GM19455 (cell line): ENCODE measurements around the gene CELSR3.

Source experiments
- ATAC-seq: cut with Tn5 transposase; IDR thresholded peaks from one replicate; pipeline ENCODE4 v1.9.1; 2021; ENCODE audit not compliant: unreplicated experiment

The CELSR3 gene

DNA sequence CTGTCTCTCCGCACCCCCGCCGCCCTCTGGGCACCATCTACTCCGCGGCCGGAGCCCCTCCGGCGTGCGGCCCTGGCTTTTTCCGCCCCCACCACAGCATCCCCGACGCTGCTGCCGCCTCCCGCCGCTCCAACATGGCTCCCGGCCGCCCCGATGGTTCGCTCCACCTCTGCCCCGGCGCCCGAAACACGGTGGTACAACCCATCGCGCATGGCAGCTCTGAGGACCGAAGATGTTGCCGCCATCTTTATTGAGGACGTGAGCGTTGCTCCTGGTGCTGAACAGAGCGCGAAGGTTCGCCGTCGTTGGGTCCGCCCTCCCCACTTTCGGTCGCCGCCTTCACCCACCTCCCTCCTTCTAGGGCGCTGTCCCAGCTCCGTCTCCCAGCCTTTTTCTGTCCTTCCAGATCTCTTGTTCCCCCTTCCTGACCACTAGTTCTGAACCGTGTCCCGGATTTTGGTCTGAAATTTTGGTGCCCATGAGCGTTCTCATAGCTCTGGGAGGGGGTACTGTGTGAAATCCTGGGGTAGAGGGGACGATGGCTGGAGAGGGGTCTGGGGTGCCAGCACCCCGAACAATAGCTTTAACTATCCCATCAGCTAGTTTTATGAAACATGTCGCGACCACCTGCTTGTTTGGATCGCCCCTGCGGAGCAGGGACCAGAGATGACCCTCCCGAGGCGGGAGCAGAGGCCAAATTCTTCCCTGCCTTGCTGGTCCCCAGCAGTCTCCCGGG lies at the start of gene CELSR3:
Gene CELSR3 (minus strand): TSS at position 134 of the 736 bp plus-strand sequence. CDS start 252 bp downstream, outside the sequence.
- no peak for ATAC-seq

DNA sequence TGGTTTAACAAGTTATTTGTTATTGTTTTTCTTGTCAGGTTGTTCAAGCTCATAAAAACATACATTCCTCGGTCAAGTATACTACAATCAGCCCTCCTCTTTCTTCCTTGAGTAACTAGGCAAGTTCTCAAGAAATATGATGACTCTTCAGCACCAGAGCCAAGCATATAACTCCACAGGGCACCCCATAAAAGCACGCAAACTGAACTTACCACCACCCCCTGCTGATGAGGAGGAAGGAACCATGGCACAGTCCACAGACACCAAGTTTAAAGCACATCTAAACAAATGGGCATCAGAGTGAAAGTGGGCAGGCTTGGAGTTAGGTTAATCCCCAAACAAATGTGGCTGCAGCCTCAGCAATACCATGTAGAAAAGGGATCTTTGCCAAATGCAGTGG lies 49.0 kb upstream of the CELSR3 start:
- no peak for ATAC-seq

- ATAC-seq = no peak
Measured at GRCh38 chr3:48709051-48709461, 46.4 kb upstream of the CELSR3 start.

DNA sequence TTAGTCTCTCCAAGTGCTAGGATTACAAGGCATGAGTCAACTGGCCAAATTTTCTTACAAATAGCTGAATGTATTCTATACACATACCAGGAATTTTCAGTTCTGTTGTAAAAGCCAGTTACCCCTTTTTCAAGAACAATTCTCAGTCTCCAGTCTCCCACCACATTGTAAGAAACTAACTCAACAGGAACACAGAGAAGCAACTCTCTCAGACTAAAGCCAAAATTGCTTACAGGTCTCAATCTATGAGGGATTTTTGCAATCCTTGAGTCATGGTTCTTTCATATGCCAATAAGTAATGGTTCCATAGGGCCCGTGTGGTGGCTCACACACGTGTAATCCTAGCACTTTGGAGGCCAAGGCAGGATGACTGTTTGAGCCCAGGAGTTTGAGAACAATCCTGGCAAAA lies 45.8 kb upstream of the CELSR3 start:
- ATAC-seq = no peak

GRCh38 chr3:48707157-48707556 lies 44.5 kb upstream of the CELSR3 start:
- no peak for ATAC-seq

GRCh38 chr3:48702320-48702920 lies 39.7 kb upstream of the CELSR3 start:
- no peak for ATAC-seq

GRCh38 chr3:48700731-48701405 lies 38.2 kb upstream of the CELSR3 start:
- no peak for ATAC-seq

DNA sequence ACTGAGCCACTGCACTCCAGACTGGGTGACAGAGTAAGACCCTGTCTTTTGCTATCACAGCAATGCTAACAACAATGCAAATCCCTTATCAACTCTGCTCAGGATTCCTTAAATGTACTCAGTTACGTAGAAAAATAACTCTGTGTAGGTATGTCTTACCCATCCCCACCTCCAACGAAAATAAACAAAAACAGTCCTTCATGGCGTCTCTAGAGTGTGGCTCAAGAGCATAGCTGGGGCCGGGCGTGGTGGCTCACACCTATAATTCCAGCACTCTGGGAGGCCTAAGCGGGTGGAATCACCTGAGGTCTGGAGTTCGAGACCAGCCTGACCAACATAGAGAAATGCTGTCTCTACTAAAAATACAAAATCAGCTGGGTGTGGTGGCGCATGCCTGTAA lies 36.2 kb upstream of the CELSR3 start:
- no peak for ATAC-seq

- ATAC-seq = no peak
Measured at GRCh38 chr3:48697952-48698351, 35.3 kb upstream of the CELSR3 start.

GRCh38 chr3:48696601-48697000 lies 33.9 kb upstream of the CELSR3 start:
- no peak for ATAC-seq

- ATAC-seq = no peak
Measured at GRCh38 chr3:48696156-48696555, 33.5 kb upstream of the CELSR3 start.

DNA sequence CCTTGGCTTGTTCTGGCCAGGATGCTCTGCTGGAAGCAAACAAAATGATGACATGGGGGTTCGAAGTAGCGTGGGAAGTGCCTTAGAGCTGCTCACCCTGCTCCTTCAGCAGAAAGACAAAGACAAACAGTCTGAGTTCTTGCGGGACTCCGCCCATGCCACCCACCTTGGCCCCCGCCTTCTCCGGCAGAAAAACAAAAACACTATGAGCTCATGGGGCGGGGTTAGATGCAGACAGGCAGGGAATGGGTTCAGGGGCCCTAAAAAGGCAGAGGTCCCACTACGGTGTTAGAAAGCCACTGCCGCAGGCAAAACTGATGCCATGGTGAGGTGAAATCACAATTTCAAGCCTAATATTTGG lies 32.7 kb upstream of the CELSR3 start:
- no peak for ATAC-seq

- no peak for ATAC-seq
Measured at GRCh38 chr3:48694610-48695392, 32.1 kb upstream of the CELSR3 start.

DNA sequence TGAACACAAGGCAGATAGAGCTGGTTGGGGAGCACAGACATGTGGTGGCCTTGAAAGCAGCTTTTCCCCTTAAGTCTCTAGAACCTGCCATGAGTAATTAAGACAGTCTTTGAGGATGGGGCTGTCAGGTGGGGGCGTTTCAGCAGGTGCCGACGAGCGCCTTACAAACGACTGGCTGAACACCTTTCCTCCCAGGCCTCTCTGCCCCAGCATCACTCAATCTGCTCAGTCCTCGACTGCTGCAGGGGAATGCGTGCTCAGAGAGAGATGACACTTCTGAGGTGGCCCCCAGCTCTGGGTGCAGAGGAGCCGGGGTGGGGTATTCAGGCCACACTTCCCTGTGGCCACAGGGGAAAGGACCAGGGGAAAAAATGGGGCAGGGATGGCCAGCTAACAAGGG lies 31.1 kb upstream of the CELSR3 start:
- no peak for ATAC-seq

GRCh38 chr3:48692551-48692950 lies 29.9 kb upstream of the CELSR3 start:
- no peak for ATAC-seq

GRCh38 chr3:48690846-48691458 lies 28.3 kb upstream of the CELSR3 start:
- ATAC-seq = no peak

- ATAC-seq = no peak
Measured at GRCh38 chr3:48689384-48689783, 26.7 kb upstream of the CELSR3 start.

DNA sequence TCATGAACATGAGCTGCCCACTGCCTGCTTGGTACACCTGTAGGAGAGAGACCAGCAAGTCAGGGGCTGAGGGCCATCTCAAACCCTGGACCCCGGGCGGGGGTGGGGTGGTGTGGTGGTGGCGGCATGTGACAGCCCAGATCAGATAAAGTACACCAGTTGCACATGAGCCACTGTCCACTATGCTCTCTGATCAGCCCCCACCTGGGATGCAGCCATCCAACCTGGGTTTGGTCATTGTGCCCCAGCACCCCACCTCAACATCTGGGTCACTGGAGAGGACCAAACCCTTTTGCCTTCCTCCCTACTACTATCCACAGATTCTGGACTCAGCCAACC lies 26.0 kb upstream of the CELSR3 start:
- ATAC-seq = no peak

DNA sequence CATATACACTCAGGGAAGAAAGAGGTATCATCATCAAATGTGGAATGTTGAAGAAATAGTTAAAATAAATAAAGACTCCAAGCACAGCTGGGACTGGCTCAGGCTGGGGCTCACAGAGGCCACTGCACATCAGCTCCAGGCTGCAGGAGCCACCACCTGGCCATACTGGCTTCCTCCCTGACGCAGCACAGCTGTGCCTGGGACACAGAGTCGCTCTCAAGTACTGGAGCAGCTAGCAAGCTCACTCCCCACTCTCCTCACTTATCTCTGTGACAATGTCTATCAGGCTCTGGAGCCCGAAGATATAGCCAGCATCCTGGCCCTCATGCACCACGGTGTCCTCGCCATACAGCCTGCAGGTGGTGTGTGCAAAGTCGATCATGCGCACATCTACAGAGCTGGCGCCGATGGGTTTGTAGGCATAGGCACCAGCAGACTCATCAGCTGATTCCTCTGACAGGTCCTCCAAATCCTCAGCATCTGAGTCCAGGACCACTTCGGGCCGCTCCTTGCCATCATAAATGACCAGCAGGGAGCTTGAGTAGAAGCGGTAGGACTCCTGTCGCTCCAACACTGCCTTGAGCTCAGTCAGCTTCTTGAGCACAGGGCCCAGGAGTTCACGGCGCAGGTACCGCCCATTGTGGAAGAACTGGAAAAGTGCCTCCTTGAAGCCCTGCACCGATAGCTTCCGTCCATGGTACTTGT lies 25.5 kb upstream of the CELSR3 start:
- ATAC-seq = no peak

- no peak for ATAC-seq
Measured at GRCh38 chr3:48687220-48687678, 24.6 kb upstream of the CELSR3 start.
